Raji (cell line): ENCODE measurements around the gene GJC1.

ENCODE experiments used
- POLR2A ChIP-seq: IDR thresholded peaks from 2 replicates; pipeline ENCODE4 v1.6.1; 2011; ENCODE audit warnings: low read depth, low read length, control low read depth; ENCODE audit not compliant: insufficient read depth

GJC1 gene

DNA sequence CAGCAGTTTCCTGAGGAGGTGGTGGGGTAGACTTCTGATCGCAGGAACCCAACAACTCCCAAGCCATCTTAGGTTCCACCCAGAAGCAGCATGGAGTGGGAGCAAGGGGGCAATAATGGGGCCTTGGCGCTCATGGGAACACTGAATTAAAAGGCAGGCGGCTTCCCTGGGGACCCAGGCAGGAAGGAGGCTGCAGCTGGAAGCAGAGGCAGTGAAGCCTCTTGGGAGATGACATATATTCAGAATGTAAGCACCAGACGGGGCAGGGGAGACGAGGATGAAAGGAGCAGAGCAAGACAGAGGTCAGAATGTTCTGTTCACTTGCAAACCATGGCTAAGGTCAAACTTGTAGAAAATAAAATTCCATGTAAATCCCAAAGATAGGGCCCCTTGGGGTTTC is 20.5 kb upstream of the GJC1 start:
- TF ChIP-seq POLR2A: no peak

DNA sequence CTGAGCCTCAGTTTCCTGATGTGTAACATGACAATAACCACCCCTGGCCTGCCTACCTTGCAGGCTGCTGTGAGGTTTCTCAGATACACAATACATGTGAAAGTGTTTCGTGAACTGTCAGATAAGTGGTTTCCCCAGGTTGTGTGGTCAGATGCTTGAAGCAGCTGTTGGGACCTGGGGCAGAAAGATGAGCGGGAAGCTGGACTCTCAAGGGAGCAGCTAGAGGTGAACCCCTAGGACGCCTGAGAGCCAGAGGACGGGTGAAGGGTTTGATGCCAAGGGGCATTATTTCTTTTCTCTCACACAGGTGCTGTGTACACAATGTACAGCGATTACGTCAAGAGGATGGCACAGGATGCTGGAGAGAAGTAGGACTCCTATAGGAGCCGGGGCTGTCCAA is 19.9 kb upstream of the GJC1 start:
- no peak for TF ChIP-seq POLR2A

DNA sequence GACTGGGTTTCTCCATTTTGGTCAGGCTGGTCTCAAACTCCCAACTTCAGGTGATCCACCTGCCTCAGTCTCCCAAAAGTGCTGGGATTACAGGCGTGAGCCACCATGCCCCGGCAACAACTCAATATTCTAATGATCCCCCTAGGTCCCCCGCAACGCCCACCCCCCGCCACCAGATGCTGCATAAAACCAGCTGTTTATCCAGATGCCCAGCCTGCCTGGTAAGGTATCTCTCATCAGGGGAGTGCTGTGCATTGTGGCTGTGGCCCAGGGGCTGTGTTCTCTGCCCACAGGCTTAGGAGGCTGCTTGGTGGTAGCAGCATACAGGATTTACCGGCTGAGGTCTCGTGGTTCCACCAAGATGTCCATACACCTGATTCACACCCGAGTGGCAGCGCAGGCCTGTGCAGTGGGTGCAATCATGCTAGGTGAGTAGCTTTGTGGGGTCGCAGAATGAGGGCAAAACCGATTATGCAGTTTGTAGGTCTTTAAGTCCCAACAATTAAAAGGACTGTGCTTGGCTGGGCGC is 18.9 kb upstream of the GJC1 start:
- TF ChIP-seq POLR2A: no peak

DNA sequence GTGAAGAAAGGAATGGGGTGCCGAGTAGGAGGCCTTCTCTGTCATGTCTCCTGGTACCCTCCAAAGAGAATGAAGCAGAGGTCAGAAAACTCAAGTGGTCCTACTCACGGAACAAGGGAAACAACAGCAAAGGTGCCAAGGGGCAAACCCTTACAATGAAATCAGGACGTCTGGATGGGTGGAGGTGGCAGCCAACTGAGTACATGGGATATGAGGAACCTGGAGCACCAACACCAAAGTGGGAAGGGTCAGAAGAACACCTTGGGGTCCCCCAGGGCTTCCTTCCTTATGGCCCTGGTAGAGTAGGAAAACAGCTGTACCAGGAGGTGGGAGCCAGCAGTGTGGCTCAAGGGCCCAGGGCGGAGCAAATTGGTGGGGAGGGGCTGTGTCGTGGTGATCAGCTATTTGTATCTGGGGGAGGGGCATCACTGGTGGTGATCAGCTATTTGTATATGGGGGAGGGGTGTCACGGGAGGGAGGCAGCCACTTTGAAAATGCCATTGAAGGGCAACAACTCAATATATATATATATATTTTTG is 18.2 kb upstream of the GJC1 start:
- TF ChIP-seq POLR2A: no peak

DNA sequence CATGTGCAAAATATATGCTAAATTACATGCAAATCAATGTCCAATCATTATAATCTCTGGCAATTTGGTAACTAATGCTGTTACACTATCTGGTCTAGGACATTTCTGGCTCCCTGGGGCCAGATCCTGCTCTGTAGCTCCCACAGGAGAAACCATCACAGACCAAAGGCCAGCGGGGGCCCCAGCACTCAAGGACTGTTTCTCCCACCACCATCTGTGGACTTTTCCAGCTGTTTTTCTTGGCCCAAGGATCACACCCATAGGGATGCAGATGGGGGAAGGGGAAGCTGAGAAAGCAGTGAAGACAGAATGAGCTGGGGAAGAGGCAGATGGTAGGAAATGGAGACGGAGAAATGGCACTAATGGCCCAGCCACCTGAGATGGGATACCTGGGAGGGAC is 17.5 kb upstream of the GJC1 start, which contains the start of gene HIGD1B:
HIGD1B (plus strand) TSS at position 298 of the 400 bp plus-strand sequence. CDS start 270 bp downstream, outside the sequence.
- no peak for TF ChIP-seq POLR2A

DNA sequence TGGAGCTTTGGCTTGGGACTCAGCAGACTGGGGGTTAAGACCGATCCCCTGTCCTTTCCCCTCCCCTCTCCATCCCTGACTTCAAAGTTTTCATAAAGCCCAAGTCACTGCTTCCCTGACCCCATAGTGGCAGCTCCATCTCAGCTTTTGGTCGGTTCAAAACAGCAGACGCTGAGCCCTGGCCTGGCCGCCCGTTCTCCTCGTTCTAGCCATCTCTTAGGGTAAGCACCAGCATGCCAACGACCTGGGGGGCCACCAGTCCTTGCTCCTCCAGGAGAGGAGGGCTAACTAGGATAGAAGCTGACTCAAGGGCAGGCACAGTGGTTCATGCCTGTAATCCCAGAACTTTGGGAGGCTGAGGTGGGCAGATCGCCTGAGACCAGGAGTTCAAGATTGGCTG is 16.1 kb upstream of the GJC1 start:
- TF ChIP-seq POLR2A: no peak

DNA sequence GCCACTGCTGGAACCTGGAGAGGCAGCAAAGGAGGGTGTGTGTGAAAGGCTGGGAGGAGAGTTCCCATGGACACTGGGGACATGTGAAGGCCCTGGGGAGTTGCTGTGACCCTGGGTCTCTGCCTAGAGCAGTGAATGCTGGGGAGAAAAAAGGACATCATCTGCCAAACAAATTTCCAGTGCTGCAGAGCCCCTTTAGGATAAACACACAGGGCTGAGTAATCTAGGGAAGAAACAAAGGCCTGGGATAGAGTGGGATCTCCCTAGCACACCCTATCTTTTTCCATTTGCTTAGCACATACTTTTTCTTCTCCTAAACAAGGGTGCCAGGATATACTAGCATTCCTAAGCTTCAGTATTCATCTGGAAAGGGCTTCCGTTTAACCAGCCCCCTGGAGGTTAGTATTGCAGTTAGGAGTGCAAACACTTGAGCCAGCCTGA is 14.3 kb upstream of the GJC1 start:
- TF ChIP-seq POLR2A: no peak

DNA sequence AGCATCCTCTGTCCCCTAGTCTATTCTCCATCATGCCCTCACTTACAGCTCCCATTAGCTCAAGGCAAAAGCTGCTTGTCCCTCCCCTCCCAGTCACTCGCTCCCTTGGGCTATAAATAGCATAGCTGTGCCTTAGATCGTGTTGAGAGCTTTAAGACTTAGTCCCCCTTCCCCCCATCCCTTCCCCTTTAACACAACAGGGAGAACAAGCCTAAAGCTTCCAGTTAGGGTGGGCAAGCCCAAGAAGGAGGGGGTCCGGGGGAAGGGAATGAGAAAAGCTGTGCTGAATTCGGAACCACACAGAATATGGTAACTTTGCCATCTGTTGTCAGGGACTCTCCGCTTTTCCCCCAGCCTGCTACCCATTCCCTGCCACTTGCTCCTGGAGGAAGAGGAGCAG is 12.7 kb upstream of the GJC1 start:
- no peak for TF ChIP-seq POLR2A

DNA sequence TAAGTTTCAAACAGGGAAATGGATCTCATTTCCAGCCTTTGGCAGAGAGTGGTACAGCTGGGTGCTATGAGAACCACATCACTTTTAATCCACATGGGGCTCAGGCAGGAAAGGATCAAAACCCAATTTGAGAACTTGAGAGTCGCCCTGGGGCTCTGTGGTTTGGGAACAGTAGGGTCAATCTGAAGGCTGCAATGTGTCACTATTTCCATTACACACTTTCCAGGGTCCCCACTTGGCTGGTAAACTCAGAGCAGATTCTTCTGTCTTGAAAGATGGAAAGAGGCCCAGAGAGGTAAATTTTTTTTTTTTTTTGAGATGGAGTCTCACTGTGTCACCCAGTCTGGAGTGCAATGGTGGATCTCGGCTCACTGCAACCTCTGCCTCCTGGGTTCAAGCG is 10.8 kb upstream of the GJC1 start:
- TF ChIP-seq POLR2A: no peak

DNA sequence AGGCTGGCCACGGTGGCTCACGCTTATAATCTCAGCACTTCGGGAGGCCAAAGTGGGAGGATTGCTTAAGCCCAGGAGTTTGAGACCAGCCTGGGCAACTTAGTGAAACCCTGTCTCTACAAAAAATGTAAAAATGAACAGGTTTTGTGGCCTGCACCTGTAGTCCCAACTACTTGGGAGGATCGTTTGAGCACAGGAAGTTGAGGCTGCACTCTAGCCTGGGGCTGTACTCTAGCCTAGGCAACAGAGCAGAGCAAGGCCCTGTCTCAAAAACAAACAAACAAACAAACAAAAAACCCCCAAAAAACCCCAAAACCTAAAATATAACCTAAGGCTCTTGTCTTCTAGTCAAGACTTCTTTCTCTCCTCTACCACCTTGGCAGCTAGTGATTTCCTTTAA is 10.2 kb upstream of the GJC1 start:
- TF ChIP-seq POLR2A: no peak

DNA sequence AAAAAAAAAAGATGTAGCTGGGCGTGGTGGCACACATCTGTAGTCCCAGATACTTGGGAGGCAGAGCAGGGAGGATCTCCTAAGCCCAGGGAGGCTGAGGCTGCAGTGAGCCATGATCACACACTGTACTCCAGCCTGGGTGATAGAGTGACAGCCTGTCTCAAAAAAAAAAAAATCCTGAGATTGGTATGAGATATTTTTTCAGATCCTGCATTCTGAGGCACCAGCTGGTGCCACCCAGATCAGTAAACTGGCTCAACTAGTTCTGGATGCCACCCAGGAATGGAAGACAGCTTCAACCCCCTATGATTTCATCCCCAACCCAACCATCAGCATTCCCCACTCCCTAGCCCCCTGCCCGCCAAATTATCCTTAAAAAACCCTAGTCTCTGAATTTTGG is 7.1 kb upstream of the GJC1 start:
- no peak for TF ChIP-seq POLR2A

DNA sequence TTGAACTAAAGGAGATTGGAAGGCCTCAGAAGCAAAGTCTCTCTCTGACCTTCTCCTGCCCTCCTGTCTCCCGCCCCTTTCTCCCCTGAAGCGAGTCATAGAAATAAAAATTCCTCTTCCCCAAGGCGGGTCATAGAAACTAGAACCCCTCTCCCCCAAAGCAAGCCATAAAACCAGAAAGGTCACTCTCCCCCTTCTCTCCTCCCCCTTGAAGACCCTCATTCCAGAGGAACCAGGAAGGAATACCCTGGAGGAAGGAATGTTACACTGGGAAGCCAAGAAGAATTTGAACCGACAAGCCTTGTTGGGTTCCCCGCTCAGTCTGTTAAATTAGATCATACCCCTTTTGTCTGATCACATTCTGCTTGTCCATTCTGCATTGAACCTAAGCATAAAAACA is 2.7 kb upstream of the GJC1 start:
- no peak for TF ChIP-seq POLR2A

DNA sequence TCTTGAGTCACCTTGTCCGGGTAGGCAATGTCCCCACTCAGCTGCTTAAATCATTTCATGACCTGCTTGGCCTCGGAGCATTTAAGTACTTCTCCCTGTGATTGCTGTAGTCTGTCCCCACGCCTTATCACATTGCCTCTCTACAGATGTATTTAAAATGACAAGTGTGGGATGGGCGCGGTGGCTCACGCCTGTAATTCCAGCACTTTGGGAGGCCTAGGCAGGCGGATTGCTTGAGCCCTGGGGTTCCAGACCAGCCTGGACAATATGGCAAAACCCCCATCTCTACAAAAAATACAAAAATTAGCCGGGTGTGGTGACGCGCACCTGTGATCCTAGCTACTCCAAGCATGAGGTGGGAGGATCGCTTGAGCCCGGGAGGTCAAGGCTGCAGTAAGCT is 1.3 kb upstream of the GJC1 start:
- TF ChIP-seq POLR2A: no peak

DNA sequence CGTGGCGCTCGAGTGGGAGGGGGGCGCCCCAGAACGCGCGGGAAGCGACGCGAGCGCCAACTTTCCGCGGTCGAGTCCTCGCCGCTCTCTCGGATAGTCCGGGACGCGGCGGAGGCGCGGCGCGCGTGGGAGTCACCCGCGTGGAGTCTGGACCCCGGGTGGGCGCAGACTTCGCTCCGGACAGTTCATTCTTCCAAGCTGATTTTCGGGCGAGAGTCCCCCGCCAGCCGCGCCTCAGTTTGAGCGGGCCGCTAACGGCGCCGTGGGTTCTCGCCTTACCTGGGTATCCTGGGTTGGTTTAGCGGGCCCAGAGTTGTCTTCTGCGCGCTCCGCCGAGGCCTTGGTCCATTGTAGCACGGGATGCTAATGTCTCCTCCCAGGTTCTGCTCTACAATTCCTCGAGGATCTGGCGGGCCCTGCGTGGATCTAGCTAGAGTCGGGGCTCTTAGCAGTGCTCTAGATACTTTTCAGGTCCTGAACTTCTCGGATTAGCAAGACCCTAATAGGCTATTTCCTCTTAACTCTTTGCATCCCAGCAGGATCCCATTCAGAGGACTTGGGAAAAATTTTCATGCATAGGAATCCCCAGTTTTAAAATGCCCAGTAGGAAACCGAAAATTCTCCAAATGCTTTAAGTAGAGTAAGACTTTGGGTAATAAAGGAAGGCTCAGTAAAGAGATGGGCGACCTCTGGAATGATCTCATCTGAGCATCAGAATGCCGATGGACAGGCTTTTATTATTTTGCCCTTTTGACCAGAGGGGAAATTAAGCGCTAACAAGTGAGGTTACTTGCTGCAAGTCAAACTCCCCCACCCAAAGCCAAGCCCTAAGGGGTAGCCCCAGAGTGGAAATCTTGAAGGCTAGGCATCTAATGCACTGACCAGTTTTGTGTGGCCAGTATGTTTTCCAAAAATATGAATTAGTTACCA is 537 bp upstream of the GJC1 start:
- 0 out of 2 replicates have a peak, but pooled peaks have one; percentile 10 for TF ChIP-seq POLR2A

DNA sequence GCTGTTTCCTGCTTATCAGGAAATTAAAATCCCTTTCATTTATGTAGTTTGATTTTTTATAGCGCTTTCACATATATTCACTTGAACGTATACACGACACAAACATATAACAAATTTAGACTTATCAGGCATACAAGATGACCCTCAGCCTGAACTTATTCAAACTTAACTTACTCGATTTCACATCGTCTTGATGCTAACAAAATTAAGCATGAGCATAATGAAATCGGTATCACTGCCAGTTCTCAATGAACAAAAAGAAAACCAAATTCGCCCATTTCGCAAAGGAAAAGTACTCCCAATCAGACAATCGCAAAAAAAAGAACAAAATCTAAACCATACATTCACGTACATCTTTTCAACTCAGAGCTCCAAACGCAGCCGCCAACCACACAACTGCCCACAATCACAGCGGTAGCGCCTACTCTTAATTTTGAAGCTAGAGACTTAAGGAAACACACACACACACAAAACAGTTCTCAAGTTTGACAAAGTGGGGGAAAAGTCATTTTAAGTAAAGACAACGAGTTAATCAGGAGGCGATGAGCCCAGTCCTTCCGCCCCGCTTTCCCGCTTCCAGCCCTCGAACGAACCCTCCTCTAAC is 1.1 kb downstream of the GJC1 start:
- no peak for TF ChIP-seq POLR2A

DNA sequence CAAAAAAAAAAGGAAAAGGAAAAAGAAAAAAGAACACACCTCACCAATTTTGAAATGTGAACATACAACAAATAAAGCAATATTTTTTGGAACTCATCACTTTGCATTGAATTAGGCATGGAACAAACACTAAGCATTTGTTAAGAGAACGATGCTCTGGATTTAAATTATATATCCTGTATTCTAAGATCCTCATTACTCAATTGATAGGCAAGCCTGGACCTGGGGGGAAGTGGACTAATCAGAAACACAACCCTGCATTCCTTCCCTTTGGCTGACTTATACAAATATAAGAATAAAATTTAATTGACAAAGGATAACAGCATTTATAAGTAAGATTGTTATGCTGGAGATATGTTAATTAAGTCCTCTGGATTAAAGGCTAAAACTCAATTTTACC is 2.2 kb downstream of the GJC1 start:
- TF ChIP-seq POLR2A: no peak

DNA sequence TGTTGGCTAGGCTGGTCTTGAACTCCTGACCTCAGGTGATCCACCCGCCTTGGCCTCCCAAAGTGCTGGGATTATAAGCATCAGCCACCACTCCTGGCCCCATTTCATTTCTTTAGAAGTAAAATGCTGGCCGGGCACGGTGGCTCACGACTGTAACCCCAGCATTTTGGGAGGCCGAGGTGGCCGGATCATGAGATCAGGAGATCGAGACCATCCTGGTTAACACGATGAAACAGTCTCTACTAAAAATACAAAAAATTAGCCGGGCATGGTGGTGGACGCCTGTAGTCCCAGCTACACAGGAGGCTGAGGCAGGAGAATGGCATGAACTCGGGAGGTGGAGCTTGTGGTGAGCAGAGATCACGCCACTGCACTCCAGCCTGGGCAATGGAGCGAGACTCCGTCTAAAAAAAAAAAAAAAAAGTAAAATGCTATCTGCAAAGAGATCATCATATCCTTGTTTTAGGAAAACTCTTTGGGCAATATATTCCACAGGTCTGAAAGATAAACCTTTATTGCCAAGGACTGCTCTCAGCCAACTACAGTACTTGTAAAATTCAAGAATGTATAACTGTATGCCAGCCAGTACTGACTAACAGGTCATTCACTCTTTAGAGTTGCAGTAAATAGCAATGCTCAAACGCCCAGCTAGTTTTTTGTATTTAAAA is 3.8 kb downstream of the GJC1 start:
- no peak for TF ChIP-seq POLR2A
